KOPT-K1 (cell line): ENCODE results near the gene SYNPO2.

Source experiments
- H3K27ac ChIP-seq: fragments of 200-600 bp; sonication (generic); 2 replicates; pipeline ENCODE4 v1.5.1; 2016; ENCODE audit warnings: antibody characterized with exemption, mild to moderate bottlenecking, low read depth, low read length; ENCODE audit not compliant: poor library complexity, severe bottlenecking
- H3K36me3 ChIP-seq: fragments of 200-600 bp; sonication (generic); 2 replicates; pipeline ENCODE4 v1.5.1; 2017; ENCODE audit warnings: antibody characterized with exemption, mild to moderate bottlenecking, low read length, moderate library complexity; ENCODE audit not compliant: insufficient read depth
- H3K9me3 ChIP-seq: fragments of 200-600 bp; sonication (generic); 2 replicates; pipeline ENCODE4 v1.5.1; 2017; ENCODE audit warnings: antibody characterized with exemption, low read length, mild to moderate bottlenecking; ENCODE audit not compliant: insufficient read depth, poor library complexity, severe bottlenecking

SYNPO2 gene

GRCh38 chr4:118888666-118889311, at the start of gene SYNPO2:
Gene SYNPO2 (plus strand): TSS chr4:118888854. CDS start chr4:118889037, 183 bp downstream.
- no peak within 1 kb of the TSS for H3K27ac ChIP-seq
- no peaks in the 10 kb centered on the region for H3K9me3 ChIP-seq
- H3K36me3 ChIP-seq = no peaks in the 10 kb centered on the region

GRCh38 chr4:118839221-118839927, 49.3 kb upstream of the SYNPO2 start:
- Histone ChIP-seq H3K36me3 (no peaks in the 10 kb centered on the region), H3K27ac (no peak overlapping the region), H3K9me3 (no peaks in the 10 kb centered on the region)

GRCh38 chr4:118842055-118842454, 46.6 kb upstream of the SYNPO2 start:
- no peaks in the 10 kb centered on the region for H3K9me3 ChIP-seq
- H3K36me3 ChIP-seq = no peaks in the 10 kb centered on the region
- H3K27ac ChIP-seq = no peak overlapping the region

GRCh38 chr4:118843237-118843636, 45.4 kb upstream of the SYNPO2 start:
- Histone ChIP-seq H3K27ac (no peak overlapping the region), H3K9me3 (no peaks in the 10 kb centered on the region), H3K36me3 (no peaks in the 10 kb centered on the region)

GRCh38 chr4:118845552-118846050, 43.1 kb upstream of the SYNPO2 start:
- Histone ChIP-seq H3K36me3 (no peaks in the 10 kb centered on the region), H3K27ac (no peak overlapping the region), H3K9me3 (no peaks in the 10 kb centered on the region)

- H3K27ac ChIP-seq = no peak overlapping the region
- no peaks in the 10 kb centered on the region for H3K36me3 ChIP-seq
- no peaks in the 10 kb centered on the region for H3K9me3 ChIP-seq
These were observed 41.7 kb upstream of the SYNPO2 start for GRCh38 chr4:118846979-118847378.

- H3K9me3 ChIP-seq = no peaks in the 10 kb centered on the region
- no peak overlapping the region for H3K27ac ChIP-seq
- H3K36me3 ChIP-seq = no peaks in the 10 kb centered on the region
These were observed 40.4 kb upstream of the SYNPO2 start for GRCh38 chr4:118848242-118848641.

GRCh38 chr4:118848901-118849300, 39.8 kb upstream of the SYNPO2 start:
- H3K27ac ChIP-seq = no peak overlapping the region
- no peaks in the 10 kb centered on the region for H3K9me3 ChIP-seq
- no peaks in the 10 kb centered on the region for H3K36me3 ChIP-seq

GRCh38 chr4:118849867-118850487, 38.7 kb upstream of the SYNPO2 start:
- no peaks in the 10 kb centered on the region for H3K36me3 ChIP-seq
- peak overlapping the region; percentile 67 for H3K27ac ChIP-seq
- H3K9me3 ChIP-seq = no peaks in the 10 kb centered on the region

GRCh38 chr4:118850488-118851173, 38.0 kb upstream of the SYNPO2 start:
- H3K27ac ChIP-seq = peak overlapping the region; percentile 67
- H3K9me3 ChIP-seq = no peaks in the 10 kb centered on the region
- H3K36me3 ChIP-seq = no peaks in the 10 kb centered on the region

- Histone ChIP-seq H3K36me3 (no peaks in the 10 kb centered on the region), H3K9me3 (no peaks in the 10 kb centered on the region), H3K27ac (no peak overlapping the region)
These were observed 30.9 kb upstream of the SYNPO2 start for GRCh38 chr4:118857760-118858159.

- Histone ChIP-seq H3K36me3 (no peaks in the 10 kb centered on the region), H3K27ac (no peak overlapping the region), H3K9me3 (no peaks in the 10 kb centered on the region)
These were observed 29.9 kb upstream of the SYNPO2 start for GRCh38 chr4:118858779-118859178.

- no peaks in the 10 kb centered on the region for H3K36me3 ChIP-seq
- H3K27ac ChIP-seq = no peak overlapping the region
- no peaks in the 10 kb centered on the region for H3K9me3 ChIP-seq
These were observed 23.5 kb upstream of the SYNPO2 start for GRCh38 chr4:118865091-118865708.

GRCh38 chr4:118866442-118866841, 22.2 kb upstream of the SYNPO2 start:
- H3K27ac ChIP-seq = no peak overlapping the region
- no peaks in the 10 kb centered on the region for H3K9me3 ChIP-seq
- H3K36me3 ChIP-seq = no peaks in the 10 kb centered on the region
